Adrenal gland (tissue), 12 donors: ENCODE measurements around the gene MAP4K3. TPM values are rescaled to one million over a fixed set of nuclear protein-coding genes. Genes with fewer than 3 reads are reported as not detected.
A peak's percentile ranks its signal among the peaks of the same experiment; 100 is the strongest.

ENCODE experiments used
- DNase-seq, 7 donors: peaks; one replicate each; pipeline ENCODE4 v3.0.0-alpha.2; 2019 to 2020
- H3K27ac ChIP-seq, 5 donors: fragments of 200-600 bp; sonication (generic) in 4 of 5; 1 replicate in 3 of 5; 2 replicates in 2 of 5; pipeline versions ENCODE4 v1.5.1 to v1.8.0; 2016 to 2020; ENCODE audit warnings: mild to moderate bottlenecking in 1 of 5
- H3K27me3 ChIP-seq: fragments of 200-600 bp; 2 replicates; pipeline ENCODE4 v1.8.0; 2021
- H3K36me3 ChIP-seq, 2 donors: fragments of 200-600 bp; replicated peaks in 1 of 2; 1 replicate in 1 of 2; 2 replicates in 1 of 2; pipeline versions ENCODE4 v1.5.1 to v1.8.0; 2018 to 2022
- H3K4me1 ChIP-seq, 2 donors: fragments of 200-600 bp; replicated peaks in 1 of 2; 1 replicate in 1 of 2; 2 replicates in 1 of 2; pipeline versions ENCODE4 v1.5.1 to v1.8.0; 2018 to 2021
- H3K4me3 ChIP-seq, 4 donors: fragments of 200-600 bp; sonication (generic) in 3 of 4; one replicate each; pipeline ENCODE4 v1.5.1; 2016 to 2018
- H3K9me3 ChIP-seq, 3 donors: fragments of 200-600 bp; sonication (generic) in 1 of 3; replicated peaks in 1 of 3; 1 replicate in 2 of 3; 2 replicates in 1 of 3; pipeline versions ENCODE4 v1.5.1 to v1.8.0; 2016 to 2021
- CTCF ChIP-seq, 6 experiments: fragments of 450-650 bp in 4 of 6; fragments of 200-600 bp in 2 of 6; sonication (generic) in 1 of 6; IDR thresholded peaks; 1 replicate in 5 of 6; 2 replicates in 1 of 6; pipeline versions ENCODE4 v1.5.1 to v1.8.0; 2016 to 2021; ENCODE audit warnings: antibody characterized with exemption in 6 of 6, mild to moderate bottlenecking in 2 of 6, moderate library complexity in 1 of 6
- POLR2A ChIP-seq, 2 donors: fragments of 450-650 bp; IDR thresholded peaks; one replicate each; pipeline ENCODE4 v1.6.1; 2017; ENCODE audit warnings: antibody characterized with exemption in 2 of 2, mild to moderate bottlenecking in 2 of 2, moderate library complexity in 1 of 2
- WGBS, 4 donors: extraction: QIAGEN DNeasy Blood & Tissue Kit in 2 of 4; methylation state at CpG; one replicate each; pipeline versions ENCODE4 v1.1.5 to v1.1.7; 2013 to 2017; 5-methylcytosine and 5-hydroxymethylcytosine counted together
- intact Hi-C, 2 donors: fragments of 100-400 bp; cut with DNase I; formaldehyde crosslinking; loops; one replicate each; pipeline versions ENCODE4 v1.14.1 to v1.15.0; 2022 to 2023
- polyA plus RNA-seq, 3 donors: library from polyadenylated mRNA; stranded (reverse); fragments of 200-250 nt in 2 of 3; fragments of 350-450 nt in 1 of 3; fragmentation: Illumina TruSeq in 1 of 3; extraction: RNeasy Lipid Tissue Mini Kit (QIAGEN cat#74804) in 1 of 3; gene quantifications; one replicate each; pipeline ENCODE4 v1.2.3, GENCODE V29; 2013 to 2014
- total RNA-seq, 9 donors: library from RNA; depleted of rRNA in 4 of 9; stranded (reverse); fragments of >200 nt in 4 of 9; fragments of 120-200 nt in 1 of 9; fragmentation: NEBNext Ultra II Directional in 1 of 9; extraction: Animal tissue kit (Norgen Biotek cat#: 25700) in 1 of 9; gene quantifications; one replicate each; pipeline versions ENCODE4 v1.1.0 to v1.2.4, GENCODE V29; 2013 to 2023
- donor health status: healthy with polysubstance abuse.
- donor health status: Bipolar disorder and iron deficiency.
- donor health status: DM: yes; HTN: yes; CAD: no.
- donor health status: DM: no; HTN: no; CAD: no.
- donor health status: DM: no; HTN: no; CAD: no.
- donor health status: DM: yes; HTN: yes; CAD: no.

Gene MAP4K3
- total and polyA plus RNA-seq, 12 donors: 15.4 to 79.7 (median 38.8) TPM

- TF ChIP-seq CTCF (IDR thresholded peaks at IDR 0.05) (no peak), POLR2A (IDR thresholded peaks at IDR 0.05) (no peak)
- Histone ChIP-seq H3K4me3 (no peak overlapping the region), H3K36me3 (no peaks in the 10 kb centered on the region), H3K27me3 (no peaks in the 10 kb centered on the region), H3K27ac (peak overlapping the region in 2 of 5 donors; percentile 43 to 57), H3K4me1 (peaks cover 3 to 4% of the 10 kb centered on the region in 2 donors), H3K9me3 (no peaks in the 10 kb centered on the region)
- no peak for DNase-seq
- intact Hi-C loops: no loop called here
- WGBS, 4 donors: 83 to 86% (median 85%) methylated on average over 4 of the region's 4 CpGs
Measured at GRCh38 chr2:39241588-39241987, 195.5 kb downstream of the MAP4K3 start.

GRCh38 chr2:39240758-39241157 lies 196.3 kb downstream of the MAP4K3 start:
- intact Hi-C loops: no loop called here
- DNase-seq: no peak
- Histone ChIP-seq H3K4me3 (no peak overlapping the region), H3K9me3 (no peaks in the 10 kb centered on the region), H3K4me1 (peaks cover 3 to 4% of the 10 kb centered on the region in 2 donors), H3K36me3 (no peaks in the 10 kb centered on the region), H3K27me3 (no peaks in the 10 kb centered on the region), H3K27ac (no peak overlapping the region)
- WGBS, 4 donors: 68 to 75% (median 71%) methylated on average over 6 of the region's 6 CpGs
- TF ChIP-seq CTCF (IDR thresholded peaks at IDR 0.05) (no peak), POLR2A (IDR thresholded peaks at IDR 0.05) (no peak)

- Histone ChIP-seq H3K4me1 (no peaks in the 10 kb centered on the region), H3K27me3 (no peaks in the 10 kb centered on the region), H3K36me3 (no peaks in the 10 kb centered on the region), H3K4me3 (no peak overlapping the region), H3K9me3 (no peaks in the 10 kb centered on the region), H3K27ac (no peak overlapping the region)
- no peak for TF ChIP-seq CTCF (IDR thresholded peaks at IDR 0.05)
- TF ChIP-seq POLR2A (IDR thresholded peaks at IDR 0.05): no peak
- intact Hi-C loops: no loop called here
- WGBS, 4 donors: 92 to 100% (median 97%) methylated on average over 1 of the region's 1 CpG
- peak in 3 of 7 donors; percentile 16 to 39 (median 37) for DNase-seq
Measured at GRCh38 chr2:39234754-39235153, 202.3 kb downstream of the MAP4K3 start.

- H3K9me3 ChIP-seq: no peaks in the 10 kb centered on the region
- H3K4me1 ChIP-seq: peaks cover 4 to 8% of the 10 kb centered on the region in 2 donors
- H3K4me3 ChIP-seq: no peak overlapping the region
- H3K27me3 ChIP-seq: no peaks in the 10 kb centered on the region
- intact Hi-C loops: no loop called here
- TF ChIP-seq CTCF (IDR thresholded peaks at IDR 0.05): no peak
- TF ChIP-seq POLR2A (IDR thresholded peaks at IDR 0.05): no peak
- H3K27ac ChIP-seq: no peak overlapping the region
- DNase-seq: no peak
- H3K36me3 ChIP-seq: no peaks in the 10 kb centered on the region
Measured at GRCh38 chr2:39232141-39232540, 204.9 kb downstream of the MAP4K3 start.
